RWPE1 (cell line): Measurements from ENCODE around the gene GRIA1.

Experiments
- CTCF ChIA-PET: fragments of 350-600 bp; sonication (Branson Sonifier 250); formaldehyde crosslinking; extraction: SDS; loops from one replicate; lab custom pipeline; 2021; lab: Yijun Ruan, JAX
- POLR2A ChIA-PET: fragments of 400-600 bp; formaldehyde crosslinking; extraction: SDS; loops from one replicate; lab custom pipeline; 2020; ENCODE audit warnings: antibody characterized with exemption; ENCODE audit not compliant: low non-redundant PET; lab: Yijun Ruan, JAX
- DNase-seq: peaks from one replicate; pipeline ENCODE4 v3.0.0; 2012; ENCODE audit warnings: low spot score
- H3K27ac ChIP-seq: fragments of 450-650 bp; 2 replicates; pipeline ENCODE4 v1.5.1; 2017
- CTCF ChIP-seq: fragments of 450-650 bp; conservative IDR thresholded peaks from 2 replicates; pipeline ENCODE4 v1.5.1; 2017; ENCODE audit warnings: low read depth, mild to moderate bottlenecking

Gene GRIA1

GRCh38 chr5:153459051-153459743 lies 31.3 kb upstream of the GRIA1 start:
- CTCF ChIA-PET: interaction anchor here (0.5 to 0.6 kb wide), 3 partner anchors 23 to 1110 kb away, joined by 3 to 4 read pairs (median 3); no protein-coding TSS in a partner anchor
- H3K27ac ChIP-seq: no peak overlapping the region
- TF ChIP-seq CTCF: no peak
- DNase-seq: no peak
- POLR2A ChIA-PET: no interaction called here

GRCh38 chr5:153460421-153460820 lies 30.0 kb upstream of the GRIA1 start:
- H3K27ac ChIP-seq: no peak overlapping the region
- no peak for TF ChIP-seq CTCF
- POLR2A ChIA-PET: no interaction called here
- CTCF ChIA-PET: interaction anchor here (0.7 kb wide), 1 partner anchor 336 kb away, joined by 3 read pairs; no protein-coding TSS in a partner anchor
- no peak for DNase-seq

GRCh38 chr5:153461341-153461740 lies 29.1 kb upstream of the GRIA1 start:
- no peak overlapping the region for H3K27ac ChIP-seq
- no peak for TF ChIP-seq CTCF
- CTCF ChIA-PET: interaction anchor here (0.7 to 1.0 kb wide), 2 partner anchors 19 to 335 kb away, joined by 3 read pairs; no protein-coding TSS in a partner anchor
- no peak for DNase-seq
- POLR2A ChIA-PET: interaction anchor here (0.6 kb wide), 1 partner anchor 158 kb away, joined by 4 read pairs; no protein-coding TSS in a partner anchor

GRCh38 chr5:153463806-153464205 lies 26.7 kb upstream of the GRIA1 start:
- ChIA-PET POLR2A (no interaction called here), CTCF (no interaction called here)
- TF ChIP-seq CTCF: no peak
- no peak for DNase-seq
- H3K27ac ChIP-seq: no peak overlapping the region

- POLR2A ChIA-PET: no interaction called here
- no peak for DNase-seq
- no peak overlapping the region for H3K27ac ChIP-seq
- TF ChIP-seq CTCF: no peak
- CTCF ChIA-PET: interaction anchor here (0.6 kb wide), 1 partner anchor 28 kb away, joined by 3 read pairs; no protein-coding TSS in a partner anchor
These were observed 22.9 kb upstream of the GRIA1 start for GRCh38 chr5:153467546-153467945.

GRCh38 chr5:153469423-153469822 lies 21.0 kb upstream of the GRIA1 start:
- DNase-seq: no peak
- TF ChIP-seq CTCF: no peak
- POLR2A ChIA-PET: no interaction called here
- H3K27ac ChIP-seq: no peak overlapping the region
- CTCF ChIA-PET: interaction anchor here (0.7 kb wide), 1 partner anchor 123 kb away, joined by 3 read pairs; no protein-coding TSS in a partner anchor
